BE2C (cell line): Measurements from ENCODE around the gene CEP57. TPM values are rescaled to one million over a fixed set of nuclear protein-coding genes. Genes with fewer than 3 reads are reported as not detected.

ENCODE experiments used
- DNase-seq: peaks from one replicate; pipeline ENCODE4 v3.0.0-alpha.2; 2020
- H3K27me3 ChIP-seq: fragments of 250-450 bp; sonication (Bioruptor Pico); 2 replicates; pipeline ENCODE4 v1.5.1; 2020; ENCODE audit warnings: mild to moderate bottlenecking
- H3K36me3 ChIP-seq: fragments of 250-450 bp; sonication (Bioruptor Pico); 2 replicates; pipeline ENCODE4 v1.5.1; 2020; ENCODE audit warnings: mild to moderate bottlenecking
- H3K4me1 ChIP-seq: fragments of 250-450 bp; sonication (Bioruptor Pico); 2 replicates; pipeline ENCODE4 v1.5.1; 2020
- H3K4me3 ChIP-seq: 2 replicates; pipeline ENCODE4 v1.5.1; 2011; ENCODE audit warnings: low read depth, low read length
- H3K9me3 ChIP-seq: fragments of 250-450 bp; sonication (Bioruptor Pico); 2 replicates; pipeline ENCODE4 v1.5.1; 2020
- CTCF ChIP-seq: IDR thresholded peaks from 2 replicates; pipeline ENCODE4 v1.5.1; 2012; ENCODE audit warnings: mild to moderate bottlenecking, low read depth, low read length
- polyA plus RNA-seq: library from polyadenylated mRNA; unstranded; fragments of >200 nt; gene quantifications from one replicate; pipeline ENCODE4 v1.2.1, GENCODE V29; 2012; ENCODE audit warnings: low read depth, missing spikeins; ENCODE audit not compliant: insufficient read length, insufficient read depth

Gene CEP57
- polyA plus RNA-seq = 22.4 TPM

GRCh38 chr11:95790123-95790932, at the start of gene CEP57:
CEP57 (plus strand) TSS chr11:95790498; CDS start chr11:95790699, 201 bp downstream.
- peak within 1 kb of the TSS; percentile 97 for H3K4me3 ChIP-seq
- no peak for TF ChIP-seq CTCF

GRCh38 chr11:95750101-95750500, 40.2 kb upstream of the CEP57 start:
- DNase-seq = no peak
- Histone ChIP-seq H3K27me3 (no peaks in the 10 kb centered on the region), H3K36me3 (no peaks in the 10 kb centered on the region), H3K4me1 (no peaks in the 10 kb centered on the region), H3K4me3 (no peak overlapping the region), H3K9me3 (no peaks in the 10 kb centered on the region)
- no peak for TF ChIP-seq CTCF

More at GRCh38 chr11:95790123-95790932, at the start of gene CEP57:
- peaks cover 11% of the 10 kb centered on the region for H3K36me3 ChIP-seq
- H3K27me3 ChIP-seq = no peaks in the 10 kb centered on the region
- no peaks in the 10 kb centered on the region for H3K9me3 ChIP-seq
- H3K4me1 ChIP-seq = no peaks in the 10 kb centered on the region
- DNase-seq = peak; percentile 97

- no peak for TF ChIP-seq CTCF
- Histone ChIP-seq H3K4me1 (no peaks in the 10 kb centered on the region), H3K27me3 (no peaks in the 10 kb centered on the region), H3K9me3 (no peaks in the 10 kb centered on the region), H3K4me3 (no peak overlapping the region), H3K36me3 (no peaks in the 10 kb centered on the region)
- no peak for DNase-seq
Measured at GRCh38 chr11:95751515-95751914, 38.8 kb upstream of the CEP57 start.

GRCh38 chr11:95760941-95761340, 29.4 kb upstream of the CEP57 start:
- Histone ChIP-seq H3K4me3 (no peak overlapping the region), H3K27me3 (no peaks in the 10 kb centered on the region), H3K4me1 (peaks cover 4% of the 10 kb centered on the region), H3K36me3 (no peaks in the 10 kb centered on the region), H3K9me3 (no peaks in the 10 kb centered on the region)
- no peak for TF ChIP-seq CTCF
- DNase-seq = no peak

- Histone ChIP-seq H3K9me3 (no peaks in the 10 kb centered on the region), H3K4me1 (peaks cover 4% of the 10 kb centered on the region), H3K27me3 (no peaks in the 10 kb centered on the region), H3K4me3 (no peak overlapping the region), H3K36me3 (no peaks in the 10 kb centered on the region)
- no peak for DNase-seq
- TF ChIP-seq CTCF = no peak
Measured at GRCh38 chr11:95762534-95762933, 27.8 kb upstream of the CEP57 start.

GRCh38 chr11:95764267-95764898, 25.9 kb upstream of the CEP57 start:
- no peak for DNase-seq

More at GRCh38 chr11:95764267-95764898, 25.9 kb upstream of the CEP57 start:
- no peaks in the 10 kb centered on the region for H3K27me3 ChIP-seq
- H3K4me1 ChIP-seq = peaks cover 4% of the 10 kb centered on the region
- H3K36me3 ChIP-seq = no peaks in the 10 kb centered on the region
- no peak overlapping the region for H3K4me3 ChIP-seq
- no peaks in the 10 kb centered on the region for H3K9me3 ChIP-seq
- TF ChIP-seq CTCF = peak; percentile 54
